H9 (cell line): ENCODE data around the gene THY1. TPM values are rescaled to one million over a fixed set of nuclear protein-coding genes. Genes with fewer than 3 reads are reported as not detected.

ENCODE experiments used
- DNase-seq: peaks from one replicate; pipeline ENCODE4 v3.0.0-alpha.2; 2017
- H2AFZ ChIP-seq: one replicate; pipeline ENCODE4 v1.6.1; 2013; ENCODE audit warnings: mild to moderate bottlenecking, low read length, control low read depth, moderate library complexity
- H2AK5ac ChIP-seq: 2 replicates; pipeline ENCODE4 v1.6.1; 2013; ENCODE audit warnings: low read length, control low read depth, mixed read lengths; ENCODE audit not compliant: insufficient read length
- H2BK120ac ChIP-seq: one replicate; pipeline ENCODE4 v1.6.1; 2013; ENCODE audit warnings: low read depth, mild to moderate bottlenecking, low read length, control low read depth, inconsistent platforms; ENCODE audit not compliant: poor library complexity, severe bottlenecking
- H2BK12ac ChIP-seq: 2 replicates; pipeline ENCODE4 v1.6.1; 2013; ENCODE audit warnings: low read length, control low read depth, mixed read lengths, low read depth; ENCODE audit not compliant: insufficient read length
- H2BK15ac ChIP-seq: 2 replicates; pipeline ENCODE4 v1.6.1; 2013; ENCODE audit warnings: low read depth, low read length, control low read depth
- H2BK20ac ChIP-seq: one replicate; pipeline ENCODE4 v1.6.1; 2013; ENCODE audit warnings: low read depth, mild to moderate bottlenecking, low read length, control low read depth, inconsistent platforms; ENCODE audit not compliant: poor library complexity, severe bottlenecking
- H2BK5ac ChIP-seq: 2 replicates; pipeline ENCODE4 v1.6.1; 2013; ENCODE audit warnings: low read length, control low read depth, mixed read lengths; ENCODE audit not compliant: insufficient read length
- H3K14ac ChIP-seq: 2 replicates; pipeline ENCODE4 v1.6.1; 2013; ENCODE audit warnings: low read length, control low read depth; ENCODE audit not compliant: insufficient read depth
- H3K18ac ChIP-seq: 2 replicates; pipeline ENCODE4 v1.6.1; 2013; ENCODE audit warnings: low read depth, mild to moderate bottlenecking, mixed read lengths, low read length, control low read depth; ENCODE audit not compliant: insufficient read length
- H3K23ac ChIP-seq: 2 replicates; pipeline ENCODE4 v1.6.1; 2013; ENCODE audit warnings: low read length, control low read depth, mixed read lengths, low read depth; ENCODE audit not compliant: insufficient read length
- H3K23me2 ChIP-seq: 2 replicates; pipeline ENCODE4 v1.6.1; 2013; ENCODE audit warnings: low read depth, mild to moderate bottlenecking, mixed read lengths, low read length, control low read depth; ENCODE audit not compliant: insufficient read length, poor library complexity, severe bottlenecking
- H3K27ac ChIP-seq: 2 replicates; pipeline ENCODE4 v1.5.1; 2013; ENCODE audit warnings: low read length, control low read depth, mixed read lengths, low read depth; ENCODE audit not compliant: insufficient read length
- H3K27me3 ChIP-seq: 2 replicates; pipeline ENCODE4 v1.6.1; 2013; ENCODE audit warnings: low read length, control low read depth, inconsistent platforms; ENCODE audit not compliant: insufficient read depth
- H3K4ac ChIP-seq: 2 replicates; pipeline ENCODE4 v1.6.1; 2013; ENCODE audit warnings: low read depth, mild to moderate bottlenecking, control low read depth, inconsistent platforms, low read length, moderate library complexity
- H3K4me1 ChIP-seq: 2 replicates; pipeline ENCODE4 v1.6.1; 2013; ENCODE audit warnings: low read length, control low read depth, inconsistent platforms; ENCODE audit not compliant: insufficient read depth
- H3K4me2 ChIP-seq: 2 replicates; pipeline ENCODE4 v1.6.1; 2013; ENCODE audit warnings: low read length, control low read depth, mixed read lengths; ENCODE audit not compliant: insufficient read length, insufficient read depth
- H3K56ac ChIP-seq: 2 replicates; pipeline ENCODE4 v1.6.1; 2013; ENCODE audit warnings: low read depth, mild to moderate bottlenecking, mixed read lengths, low read length, control low read depth; ENCODE audit not compliant: insufficient read length
- H3K79me1 ChIP-seq: 2 replicates; pipeline ENCODE4 v1.6.1; 2013; ENCODE audit warnings: low read depth, mild to moderate bottlenecking, moderate library complexity, low read length, control low read depth, inconsistent platforms; ENCODE audit not compliant: insufficient read depth, poor library complexity, severe bottlenecking
- H3K79me2 ChIP-seq: 2 replicates; pipeline ENCODE4 v1.6.1; 2013; ENCODE audit warnings: low read length, control low read depth, inconsistent platforms; ENCODE audit not compliant: insufficient read depth
- H3K9ac ChIP-seq: 2 replicates; pipeline ENCODE4 v1.6.1; 2013; ENCODE audit warnings: low read length, control low read depth, mixed read lengths; ENCODE audit not compliant: insufficient read length; ENCODE audit errors: extremely low read depth
- H3K9me3 ChIP-seq: one replicate; pipeline ENCODE4 v1.6.1; 2013; ENCODE audit warnings: low read depth, low read length, inconsistent platforms; ENCODE audit not compliant: control insufficient read depth
- H3T11ph ChIP-seq: one replicate; pipeline ENCODE4 v1.6.1; 2013; ENCODE audit warnings: mild to moderate bottlenecking, low read length, control low read depth, inconsistent platforms
- H4K20me1 ChIP-seq: one replicate; pipeline ENCODE4 v1.6.1; 2013; ENCODE audit not compliant: control insufficient read depth, insufficient read length, insufficient read depth
- H4K5ac ChIP-seq: 2 replicates; pipeline ENCODE4 v1.6.1; 2013; ENCODE audit warnings: low read depth, mild to moderate bottlenecking, mixed read lengths, low read length, control low read depth; ENCODE audit not compliant: insufficient read length
- H4K8ac ChIP-seq: replicated peaks from 2 replicates; pipeline ENCODE4 v1.6.1; 2013; ENCODE audit warnings: low read length, control low read depth, mixed read lengths, low read depth; ENCODE audit not compliant: insufficient read length
- H4K91ac ChIP-seq: 2 replicates; pipeline ENCODE4 v1.6.1; 2013; ENCODE audit warnings: low read depth, mild to moderate bottlenecking, moderate library complexity, mixed read lengths, low read length, control low read depth; ENCODE audit not compliant: insufficient read length
- H3K27ac Mint-ChIP-seq, 3 experiments: 2 replicates in 2 of 3; 3 replicates in 1 of 3; pipeline ENCODE4 v1.8.0; 2020 to 2021; ENCODE audit warnings: mixed read lengths in 3 of 3, mild to moderate bottlenecking in 1 of 3, moderate library complexity in 1 of 3
- H3K27me3 Mint-ChIP-seq: 2 replicates; pipeline ENCODE4 v1.8.0; 2021; ENCODE audit warnings: low read depth, mild to moderate bottlenecking, moderate library complexity, mixed read lengths
- H3K36me3 Mint-ChIP-seq, 3 experiments: 2 replicates in 2 of 3; 3 replicates in 1 of 3; pipeline ENCODE4 v1.8.0; 2020 to 2021; ENCODE audit warnings: low read depth in 3 of 3, mixed read lengths in 3 of 3; ENCODE audit not compliant: insufficient read depth in 1 of 3
- H3K4me1 Mint-ChIP-seq, 2 experiments: 2 replicates each; pipeline ENCODE4 v1.8.0; 2020; ENCODE audit warnings: mixed read lengths in 2 of 2
- H3K4me3 Mint-ChIP-seq, 2 experiments: 2 replicates in 1 of 2; 3 replicates in 1 of 2; pipeline ENCODE4 v1.8.0; 2020 to 2021; ENCODE audit warnings: mild to moderate bottlenecking in 2 of 2, mixed read lengths in 2 of 2, moderate library complexity in 1 of 2
- H3K9me3 Mint-ChIP-seq, 2 experiments: 2 replicates in 1 of 2; 3 replicates in 1 of 2; pipeline ENCODE4 v1.8.0; 2020; ENCODE audit warnings: mild to moderate bottlenecking in 2 of 2, mixed read lengths in 2 of 2, moderate library complexity in 1 of 2
- WGBS: extraction: QIAGEN DNeasy Blood & Tissue Kit; methylation state at CpG from one replicate; pipeline ENCODE4 v1.1.7; 2013; ENCODE audit warnings: missing lambda C conversion rate, low lambda C conversion rate, mixed read lengths; ENCODE audit not compliant: insufficient read length; ENCODE audit errors: extremely low coverage; 5-methylcytosine and 5-hydroxymethylcytosine counted together
- total RNA-seq: library from RNA; stranded (reverse); gene quantifications from 2 replicates; pipeline ENCODE4 v1.2.1, GENCODE V29; 2021
- TF ChIP-seq, protein P1 (sequence below): fragments of 200-600 bp; sonication (generic); conservative IDR thresholded peaks from 3 replicates; pipeline ENCODE4 v1.8.0; 2021; ENCODE audit warnings: antibody characterized with exemption, mild to moderate bottlenecking

Gene THY1
- total RNA-seq, 1 experiment from 2014 or later, result 176 TPM

DNA sequence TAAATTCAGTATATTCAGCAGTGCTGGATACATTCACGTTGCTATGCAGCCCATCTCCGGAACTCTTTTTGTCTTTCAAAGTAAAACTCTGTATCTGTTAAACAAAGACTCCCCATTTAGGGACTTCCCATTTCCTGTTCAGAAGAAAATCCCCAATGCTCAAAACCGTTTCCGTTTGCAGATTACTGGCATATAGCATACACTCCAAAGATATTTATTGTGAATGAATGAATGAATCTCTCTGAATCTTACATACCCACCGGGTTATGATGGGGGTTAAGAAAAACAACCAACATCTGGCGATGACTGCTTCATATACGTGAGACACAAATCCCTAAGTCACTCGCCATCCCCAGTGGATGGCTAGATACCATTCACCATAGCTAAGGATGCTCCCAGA, 1.6 kb downstream of the THY1 start:
- peaks cover 8% of the 10 kb centered on the region; the same call in 1 of the 2 replicates for H3K79me2 ChIP-seq
- no peak overlapping the region for H2BK12ac ChIP-seq
- no peak overlapping the region for H3K23ac ChIP-seq
- H3K9me3 ChIP-seq, result no peaks in the 10 kb centered on the region
- no peak overlapping the region for H2AK5ac ChIP-seq
- H3K56ac ChIP-seq, result no peak overlapping the region
- peaks cover 2% of the 10 kb centered on the region for H4K20me1 ChIP-seq
- H4K5ac ChIP-seq, result no peak overlapping the region
- H3K9ac ChIP-seq, result peak overlapping the region; percentile 71
- no peak overlapping the region for H2AFZ ChIP-seq
- Mint-ChIP-seq H3K27ac (peak overlapping the region in 1 of 3 experiments; percentile 93; a peak in 1 of 7 replicates), H3K36me3 (peaks cover 28 to 44% (median 39%) of the 10 kb centered on the region in 3 experiments), H3K9me3 (no peaks in the 10 kb centered on the region; a peak in 2 of 5 replicates), H3K4me1 (peaks cover 59 to 62% of the 10 kb centered on the region in 2 experiments), H3K4me3 (peak overlapping the region; percentile 95 to 97), H3K27me3 (peaks cover 6% of the 10 kb centered on the region)
- no peaks in the 10 kb centered on the region for H3K79me1 ChIP-seq
- H4K91ac ChIP-seq, result no peak overlapping the region
- H3K27me3 ChIP-seq, result no peaks in the 10 kb centered on the region
- H3K4me2 ChIP-seq, result peak overlapping the region; percentile 55
- H3T11ph ChIP-seq, result no peak overlapping the region
- no peak overlapping the region for H3K18ac ChIP-seq
- H3K23me2 ChIP-seq, result peaks cover 3% of the 10 kb centered on the region
- H3K14ac ChIP-seq, result no peak overlapping the region
- H4K8ac ChIP-seq, result no peak overlapping the region
- H2BK120ac ChIP-seq, result no peak overlapping the region
- no peak overlapping the region for H3K4ac ChIP-seq
- no peak overlapping the region for H2BK15ac ChIP-seq
- no peak overlapping the region for H2BK5ac ChIP-seq
- H3K4me1 ChIP-seq, result peaks cover 20% of the 10 kb centered on the region
- WGBS, result no CpG with 5 or more reads among the region's 8 CpGs
- H2BK20ac ChIP-seq, result no peak overlapping the region
- TF ChIP-seq, protein P1, sequence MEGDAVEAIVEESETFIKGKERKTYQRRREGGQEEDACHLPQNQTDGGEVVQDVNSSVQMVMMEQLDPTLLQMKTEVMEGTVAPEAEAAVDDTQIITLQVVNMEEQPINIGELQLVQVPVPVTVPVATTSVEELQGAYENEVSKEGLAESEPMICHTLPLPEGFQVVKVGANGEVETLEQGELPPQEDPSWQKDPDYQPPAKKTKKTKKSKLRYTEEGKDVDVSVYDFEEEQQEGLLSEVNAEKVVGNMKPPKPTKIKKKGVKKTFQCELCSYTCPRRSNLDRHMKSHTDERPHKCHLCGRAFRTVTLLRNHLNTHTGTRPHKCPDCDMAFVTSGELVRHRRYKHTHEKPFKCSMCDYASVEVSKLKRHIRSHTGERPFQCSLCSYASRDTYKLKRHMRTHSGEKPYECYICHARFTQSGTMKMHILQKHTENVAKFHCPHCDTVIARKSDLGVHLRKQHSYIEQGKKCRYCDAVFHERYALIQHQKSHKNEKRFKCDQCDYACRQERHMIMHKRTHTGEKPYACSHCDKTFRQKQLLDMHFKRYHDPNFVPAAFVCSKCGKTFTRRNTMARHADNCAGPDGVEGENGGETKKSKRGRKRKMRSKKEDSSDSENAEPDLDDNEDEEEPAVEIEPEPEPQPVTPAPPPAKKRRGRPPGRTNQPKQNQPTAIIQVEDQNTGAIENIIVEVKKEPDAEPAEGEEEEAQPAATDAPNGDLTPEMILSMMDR, result no peak
- peak overlapping the region; percentile 3 for H3K27ac ChIP-seq
- DNase-seq, result no peak
